HG02588 (cell line): ENCODE data around the gene TAPT1.

Source experiments
- ATAC-seq: cut with Tn5 transposase; IDR thresholded peaks from one replicate; pipeline ENCODE4 v1.9.1; 2021; ENCODE audit warnings: mild to moderate bottlenecking, moderate library complexity; ENCODE audit not compliant: unreplicated experiment

TAPT1 gene

DNA sequence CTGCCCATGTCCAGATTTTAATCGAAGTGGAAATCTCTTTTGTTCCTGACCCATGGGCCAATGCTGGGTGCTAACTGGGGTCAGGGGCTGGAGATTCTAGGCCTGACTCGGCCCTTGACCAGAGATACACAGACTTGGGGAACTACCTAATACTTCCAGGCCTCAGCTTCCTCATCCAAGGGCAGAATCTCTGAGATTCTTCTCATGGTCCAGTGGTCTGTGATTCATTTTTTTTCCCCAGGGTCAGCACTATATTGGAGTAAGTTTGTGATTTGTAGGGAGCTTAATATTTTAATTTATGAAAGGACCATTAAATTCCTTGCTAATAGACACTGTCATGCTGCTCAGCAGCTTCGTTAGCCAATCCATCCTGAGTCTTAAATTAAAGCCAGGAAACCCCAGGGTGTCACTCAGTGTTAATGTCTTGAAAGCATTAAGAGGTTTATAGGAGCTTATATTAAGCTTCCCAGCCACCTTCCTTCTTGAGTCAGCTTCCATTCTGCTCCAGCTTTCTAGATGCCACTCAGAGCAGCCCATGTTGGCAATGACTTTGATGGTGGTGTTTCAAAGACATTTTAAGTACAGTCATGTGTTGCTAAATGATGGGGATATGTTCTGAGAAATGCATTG, 115.5 kb downstream of the TAPT1 start:
- ATAC-seq, result no peak
